ENCODE results near the gene GPRASP1. TPM values are rescaled to one million over a fixed set of nuclear protein-coding genes. Genes with fewer than 3 reads are reported as not detected.
"Not testable (repeated sequence)": the region's sequence is repeated elsewhere in the genome, so short reads cannot be mapped to it uniquely, and the experiment has no call there.

Gene GPRASP1
- total and polyA plus RNA-seq, 5 donors: 9.9 to 29.8 (median 20.2) TPM

GRCh38 chrX:102658556-102658955 is 7.3 kb downstream of the GPRASP1 start:
- Histone ChIP-seq H3K9me3 (ENCODE audit: control insufficient read depth, low read length) (no peaks in the 10 kb centered on the region), H3K27me3 (ENCODE audit: control insufficient read depth, insufficient read depth) (no peaks in the 10 kb centered on the region), H3K4me3 (ENCODE audit: low read length) (no peak overlapping the region), H3K27ac (ENCODE audit: low read length) (no peak overlapping the region), H3K4me1 (ENCODE audit: control insufficient read depth, insufficient read depth, low read length) (peaks cover 2% of the 10 kb centered on the region)
- DNase-seq (no peak), ATAC-seq (no peak)
- 43% methylated on average over 2 of the region's 2 CpGs for whole genome bisulfite sequencing
- intact Hi-C loops (cut with DNase I): no loop called here

GRCh38 chrX:102659790-102660757 is 8.8 kb downstream of the GPRASP1 start:
- intact Hi-C loops (cut with DNase I): no loop called here
- ATAC-seq: peak; percentile 98

GRCh38 chrX:102663820-102664219 is 12.5 kb downstream of the GPRASP1 start:
- H3K4me1 ChIP-seq (ENCODE audit: control insufficient read depth, insufficient read depth, low read length); ATAC-seq; H3K27me3 ChIP-seq (ENCODE audit: control insufficient read depth, insufficient read depth); H3K4me3 ChIP-seq (ENCODE audit: low read length); intact Hi-C loops (cut with DNase I); H3K9me3 ChIP-seq (ENCODE audit: control insufficient read depth, low read length); DNase-seq; H3K27ac ChIP-seq (ENCODE audit: low read length): not testable (repeated sequence)
- 99% methylated on average over 4 of the region's 4 CpGs for WGBS

More at GRCh38 chrX:102659790-102660757, 8.8 kb downstream of the GPRASP1 start:
- Histone ChIP-seq H3K27me3 (ENCODE audit: control insufficient read depth, insufficient read depth) (no peaks in the 10 kb centered on the region), H3K4me3 (ENCODE audit: low read length) (peak overlapping the region; percentile 56), H3K9me3 (ENCODE audit: control insufficient read depth, low read length) (no peaks in the 10 kb centered on the region), H3K27ac (ENCODE audit: low read length) (peak overlapping the region; percentile 72), H3K4me1 (ENCODE audit: control insufficient read depth, insufficient read depth, low read length) (peaks cover 2% of the 10 kb centered on the region)
- 9% methylated on average over 27 of the region's 27 CpGs for WGBS
- DNase-seq: peak; percentile 85 to 94 (median 94)

- H3K9me3 ChIP-seq (ENCODE audit: control insufficient read depth, low read length); ATAC-seq; H3K27ac ChIP-seq (ENCODE audit: low read length); DNase-seq; intact Hi-C loops (cut with DNase I); H3K4me3 ChIP-seq (ENCODE audit: low read length); H3K27me3 ChIP-seq (ENCODE audit: control insufficient read depth, insufficient read depth); H3K4me1 ChIP-seq (ENCODE audit: control insufficient read depth, insufficient read depth, low read length): not testable (repeated sequence)
- WGBS: 94% methylated on average over 1 of the region's 1 CpG
Observed at GRCh38 chrX:102667034-102667433, 15.8 kb downstream of the GPRASP1 start.

- no peaks in the 10 kb centered on the region for H3K4me1 ChIP-seq (ENCODE audit: control insufficient read depth, insufficient read depth, low read length)
- no peaks in the 10 kb centered on the region for H3K27me3 ChIP-seq (ENCODE audit: control insufficient read depth, insufficient read depth)
- H3K27ac ChIP-seq (ENCODE audit: low read length): no peak overlapping the region
- DNase-seq (peak in 1 of 3 donors; percentile 28), ATAC-seq (no peak)
- H3K4me3 ChIP-seq (ENCODE audit: low read length): no peak overlapping the region
- intact Hi-C loops (cut with DNase I): no loop called here
- no peaks in the 10 kb centered on the region for H3K9me3 ChIP-seq (ENCODE audit: control insufficient read depth, low read length)
- 82% methylated on average over 4 of the region's 4 CpGs for WGBS
Observed at GRCh38 chrX:102669526-102669925, 18.2 kb downstream of the GPRASP1 start.

GRCh38 chrX:102672856-102673255 is 21.6 kb downstream of the GPRASP1 start:
- Histone ChIP-seq H3K4me1 (ENCODE audit: control insufficient read depth, insufficient read depth, low read length) (no peaks in the 10 kb centered on the region), H3K9me3 (ENCODE audit: control insufficient read depth, low read length) (no peaks in the 10 kb centered on the region), H3K4me3 (ENCODE audit: low read length) (no peak overlapping the region), H3K27me3 (ENCODE audit: control insufficient read depth, insufficient read depth) (no peaks in the 10 kb centered on the region), H3K27ac (ENCODE audit: low read length) (no peak overlapping the region)
- ATAC-seq (peak; percentile 46 to 55), DNase-seq (peak in 2 of 3 donors; percentile 24 to 54)
- intact Hi-C loops (cut with DNase I): no loop called here
- WGBS: 26% methylated on average over 3 of the region's 3 CpGs

- intact Hi-C loops (cut with DNase I); H3K9me3 ChIP-seq (ENCODE audit: control insufficient read depth, low read length); H3K27ac ChIP-seq (ENCODE audit: low read length); H3K4me3 ChIP-seq (ENCODE audit: low read length); DNase-seq; ATAC-seq; H3K27me3 ChIP-seq (ENCODE audit: control insufficient read depth, insufficient read depth); H3K4me1 ChIP-seq (ENCODE audit: control insufficient read depth, insufficient read depth, low read length): not testable (repeated sequence)
- 97% methylated on average over 1 of the region's 1 CpG for WGBS
Observed at GRCh38 chrX:102677479-102677878, 26.2 kb downstream of the GPRASP1 start.

- H3K9me3 ChIP-seq (ENCODE audit: control insufficient read depth, low read length): no peaks in the 10 kb centered on the region
- 60% methylated on average over 2 of the region's 2 CpGs for WGBS
- intact Hi-C loops (cut with DNase I): no loop called here
Observed at GRCh38 chrX:102684772-102685520, 33.7 kb downstream of the GPRASP1 start.

GRCh38 chrX:102694749-102695148 is 43.5 kb downstream of the GPRASP1 start:
- Histone ChIP-seq H3K27me3 (ENCODE audit: control insufficient read depth, insufficient read depth) (no peaks in the 10 kb centered on the region), H3K9me3 (ENCODE audit: control insufficient read depth, low read length) (no peaks in the 10 kb centered on the region), H3K4me3 (ENCODE audit: low read length) (no peak overlapping the region), H3K27ac (ENCODE audit: low read length) (no peak overlapping the region), H3K4me1 (ENCODE audit: control insufficient read depth, insufficient read depth, low read length) (no peaks in the 10 kb centered on the region)
- WGBS: 94% methylated on average over 3 of the region's 3 CpGs
- ATAC-seq: no peak
- DNase-seq: no peak
- intact Hi-C loops (cut with DNase I): no loop called here

More at GRCh38 chrX:102684772-102685520, 33.7 kb downstream of the GPRASP1 start:
- Histone ChIP-seq H3K27ac (ENCODE audit: low read length) (no peak overlapping the region), H3K27me3 (ENCODE audit: control insufficient read depth, insufficient read depth) (no peaks in the 10 kb centered on the region), H3K4me1 (ENCODE audit: control insufficient read depth, insufficient read depth, low read length) (no peaks in the 10 kb centered on the region), H3K4me3 (ENCODE audit: low read length) (no peak overlapping the region)
- DNase-seq (no peak), ATAC-seq (no peak)

GRCh38 chrX:102696306-102696705 is 45.0 kb downstream of the GPRASP1 start:
- Histone ChIP-seq H3K27ac (ENCODE audit: low read length) (no peak overlapping the region), H3K4me3 (ENCODE audit: low read length) (no peak overlapping the region), H3K27me3 (ENCODE audit: control insufficient read depth, insufficient read depth) (no peaks in the 10 kb centered on the region), H3K4me1 (ENCODE audit: control insufficient read depth, insufficient read depth, low read length) (no peaks in the 10 kb centered on the region), H3K9me3 (ENCODE audit: control insufficient read depth, low read length) (no peaks in the 10 kb centered on the region)
- DNase-seq (no peak), ATAC-seq (no peak)
- intact Hi-C loops (cut with DNase I): no loop called here

GRCh38 chrX:102697494-102697893 is 46.2 kb downstream of the GPRASP1 start:
- no peak for ATAC-seq
- no peak for DNase-seq
- Histone ChIP-seq H3K4me1 (ENCODE audit: control insufficient read depth, insufficient read depth, low read length) (no peaks in the 10 kb centered on the region), H3K27ac (ENCODE audit: low read length) (no peak overlapping the region), H3K27me3 (ENCODE audit: control insufficient read depth, insufficient read depth) (no peaks in the 10 kb centered on the region), H3K4me3 (ENCODE audit: low read length) (no peak overlapping the region), H3K9me3 (ENCODE audit: control insufficient read depth, low read length) (no peaks in the 10 kb centered on the region)
- intact Hi-C loops (cut with DNase I): no loop called here

Data from right cardiac atrium (tissue), 5 donors.